HepG2 (cell line): Measurements from ENCODE around the gene ZNF230. TPM values are rescaled to one million over a fixed set of nuclear protein-coding genes. Genes with fewer than 3 reads are reported as not detected.
A peak's percentile ranks its signal among the peaks of the same experiment; 100 is the strongest.

Source experiments
- ATAC-seq: fragments of 200-7000 bp; cut with Tn5 transposase; 3 replicates; pipeline ENCODE4 v1.9.1; 2020; ENCODE audit warnings: mild to moderate bottlenecking, moderate library complexity
- BruUV-seq: library from RNA; stranded (reverse); fragments of 400-500 nt; replicated peaks from 2 replicates; lab custom pipeline; 2021; lab: Mats Ljungman, UMichigan
- CTCF ChIA-PET: fragments of 300-600 bp; formaldehyde crosslinking; extraction: SDS; loops from one replicate; lab custom pipeline; 2021; ENCODE audit warnings: low total read pairs, inconsistent platforms, low intra/inter-chr PET ratio; lab: Yijun Ruan, JAX
- POLR2A ChIA-PET: fragments of 350-600 bp; sonication (Branson Sonifier 250); formaldehyde crosslinking; loops from one replicate; lab custom pipeline; 2020; ENCODE audit warnings: antibody characterized with exemption, inconsistent platforms; lab: Yijun Ruan, JAX
- DNase-seq: peaks from one replicate; pipeline ENCODE4 v3.0.0-alpha.2; 2015; ENCODE audit warnings: low spot score
- FAIRE-seq: peaks from 3 replicates; lab custom pipeline; 2011; peaks lifted over from hg19 to GRCh38; lab: Jason Lieb, UNC
- H2AFZ ChIP-seq: one replicate; pipeline ENCODE4 v1.6.1; 2011; ENCODE audit warnings: low read length, inconsistent platforms
- H3K27ac ChIP-seq: fragments of 300-600 bp; 3 replicates; pipeline ENCODE4 v1.8.0; 2011; ENCODE audit warnings: mixed run types, mild to moderate bottlenecking, mixed read lengths, low read length, inconsistent platforms; ENCODE audit not compliant: insufficient read depth; ENCODE audit errors: extremely low read length
- H3K27me3 ChIP-seq, 2 experiments: fragments of 200-600 bp in 1 of 2; 2 replicates in 1 of 2; 3 replicates in 1 of 2; pipeline versions ENCODE4 v1.6.0 to v1.8.0; 2011; ENCODE audit warnings: low read length in 2 of 2, mild to moderate bottlenecking in 2 of 2, moderate library complexity in 2 of 2, inconsistent platforms in 1 of 2; ENCODE audit not compliant: insufficient read depth in 2 of 2, control insufficient read depth in 1 of 2
- H3K36me3 ChIP-seq, 2 experiments: fragments of 200-600 bp in 1 of 2; replicated peaks in 1 of 2; 2 replicates in 1 of 2; 3 replicates in 1 of 2; pipeline versions ENCODE4 v1.5.1 to v1.8.0; 2011; ENCODE audit warnings: low read length in 2 of 2, inconsistent platforms in 1 of 2; ENCODE audit not compliant: insufficient read depth in 2 of 2, control insufficient read depth in 1 of 2
- H3K4me1 ChIP-seq: 2 replicates; pipeline ENCODE4 v1.5.1; 2012; ENCODE audit warnings: low read length, inconsistent platforms; ENCODE audit not compliant: insufficient read depth
- H3K4me2 ChIP-seq: 2 replicates; pipeline ENCODE4 v1.6.0; 2011; ENCODE audit warnings: low read depth, low read length, inconsistent platforms
- H3K4me3 ChIP-seq, 3 experiments: fragments of 200-600 bp in 1 of 3; sonication (generic), shearing (Covaris generic) in 1 of 3; replicated peaks in 1 of 3; 2 replicates each; pipeline ENCODE4 v1.5.1; 2011 to 2016; ENCODE audit warnings: low read length in 3 of 3, inconsistent platforms in 2 of 3, low read depth in 2 of 3, mild to moderate bottlenecking in 2 of 3, control low read depth in 1 of 3, mixed read lengths in 1 of 3; ENCODE audit not compliant: insufficient read depth in 1 of 3
- H3K79me2 ChIP-seq: one replicate; pipeline ENCODE4 v1.6.1; 2011; ENCODE audit warnings: low read length, inconsistent platforms; ENCODE audit not compliant: insufficient read depth
- H3K9ac ChIP-seq: 2 replicates; pipeline ENCODE4 v1.6.0; 2011; ENCODE audit warnings: mild to moderate bottlenecking, low read depth, low read length, inconsistent platforms; ENCODE audit not compliant: insufficient read depth
- H3K9me3 ChIP-seq: 2 replicates; pipeline ENCODE4 v1.5.1; 2012; ENCODE audit warnings: mild to moderate bottlenecking, low read length
- H4K20me1 ChIP-seq: 2 replicates; pipeline ENCODE4 v1.6.0; 2011; ENCODE audit warnings: inconsistent platforms, mild to moderate bottlenecking, low read length, moderate library complexity; ENCODE audit not compliant: insufficient read depth
- DRAP1 ChIP-seq: IDR thresholded peaks from 2 replicates; pipeline ENCODE4 v1.6.1; 2016; ENCODE audit warnings: missing genetic modification reagents, missing compliant biosample characterization
- FOXA3 ChIP-seq: IDR thresholded peaks from 2 replicates; pipeline ENCODE4 v1.6.1; 2016; ENCODE audit warnings: missing genetic modification reagents, missing compliant biosample characterization
- LCORL ChIP-seq, 2 experiments: fragments of 450-650 bp in 1 of 2; sonication (generic) in 1 of 2; formaldehyde crosslinking in 1 of 2; IDR thresholded peaks; 2 replicates each; pipeline versions ENCODE4 v1.5.0 to v1.6.1; 2017 to 2020; ENCODE audit warnings: antibody characterized with exemption in 1 of 2, missing genetic modification reagents in 1 of 2
- MEF2D ChIP-seq: sonication (generic); formaldehyde crosslinking; IDR thresholded peaks from 2 replicates; pipeline ENCODE4 v1.5.1; 2020; ENCODE audit warnings: mild to moderate bottlenecking, missing genetic modification reagents
- PHB2 ChIP-seq: fragments of 450-650 bp; IDR thresholded peaks from 2 replicates; pipeline ENCODE4 v1.6.1; 2018; ENCODE audit not compliant: partially characterized antibody
- POLR2A ChIP-seq, 2 experiments: IDR thresholded peaks; 2 replicates each; pipeline ENCODE4 v1.6.1; 2011; ENCODE audit warnings: low read depth in 2 of 2, low read length in 2 of 2, mild to moderate bottlenecking in 1 of 2, moderate library complexity in 1 of 2; ENCODE audit not compliant: insufficient read depth in 1 of 2
- POLR2AphosphoS5 ChIP-seq: IDR thresholded peaks from 2 replicates; pipeline ENCODE4 v1.6.1; 2012; ENCODE audit warnings: low read depth, low read length
- RARA ChIP-seq: IDR thresholded peaks from 2 replicates; pipeline ENCODE4 v1.6.1; 2016; ENCODE audit warnings: missing genetic modification reagents, missing compliant biosample characterization
- SNAI1 ChIP-seq: sonication (generic); formaldehyde crosslinking; IDR thresholded peaks from 2 replicates; pipeline ENCODE4 v1.5.0; 2020; ENCODE audit warnings: mild to moderate bottlenecking, missing genetic modification reagents, borderline replicate concordance
- SOX13 ChIP-seq, 3 experiments: fragments of 450-650 bp in 1 of 3; sonication (generic) in 1 of 3; formaldehyde crosslinking in 1 of 3; IDR thresholded peaks in 2 of 3; conservative IDR thresholded peaks in 1 of 3; 2 replicates each; pipeline versions ENCODE4 v1.5.0 to v1.6.1; 2016 to 2020; ENCODE audit warnings: antibody characterized with exemption in 1 of 3, mild to moderate bottlenecking in 1 of 3, missing compliant biosample characterization in 1 of 3, missing genetic modification reagents in 1 of 3, moderate library complexity in 1 of 3
- TAF1 ChIP-seq: sonication (generic); formaldehyde crosslinking; IDR thresholded peaks from 2 replicates; pipeline ENCODE4 v1.4.0; 2020; ENCODE audit warnings: missing genetic modification reagents
- TOPORS ChIP-seq: sonication (generic); formaldehyde crosslinking; IDR thresholded peaks from 2 replicates; pipeline ENCODE4 v1.8.0; 2023; ENCODE audit warnings: mild to moderate bottlenecking, missing genetic modification reagents
- ZBTB37 ChIP-seq: sonication (generic); formaldehyde crosslinking; IDR thresholded peaks from 2 replicates; pipeline ENCODE4 v1.4.0; 2020; ENCODE audit warnings: mild to moderate bottlenecking, missing genetic modification reagents
- ZBTB4 ChIP-seq: sonication (generic); formaldehyde crosslinking; IDR thresholded peaks from 2 replicates; pipeline ENCODE4 v1.4.0; 2020; ENCODE audit warnings: missing genetic modification reagents, mild to moderate bottlenecking, borderline replicate concordance
- ZNF331 ChIP-seq: sonication (generic); formaldehyde crosslinking; IDR thresholded peaks from 2 replicates; pipeline ENCODE4 v1.4.0; 2020; ENCODE audit warnings: missing genetic modification reagents
- ZNF484 ChIP-seq: sonication (generic); formaldehyde crosslinking; IDR thresholded peaks from 2 replicates; pipeline ENCODE4 v1.5.1; 2020; ENCODE audit warnings: mild to moderate bottlenecking, low read depth, missing genetic modification reagents, borderline replicate concordance
- ZNF501 ChIP-seq: sonication (generic); formaldehyde crosslinking; IDR thresholded peaks from 2 replicates; pipeline ENCODE4 v1.5.1; 2020; ENCODE audit warnings: mild to moderate bottlenecking, moderate library complexity, missing genetic modification reagents
- ZNF607 ChIP-seq: sonication (generic); formaldehyde crosslinking; IDR thresholded peaks from 2 replicates; pipeline ENCODE4 v1.5.1; 2020; ENCODE audit warnings: missing genetic modification reagents, mild to moderate bottlenecking, borderline replicate concordance
- ZNF724P ChIP-seq: sonication (generic); formaldehyde crosslinking; IDR thresholded peaks from 2 replicates; pipeline ENCODE4 v1.8.0; 2022; ENCODE audit warnings: missing genetic modification reagents, borderline replicate concordance
- ZSCAN20 ChIP-seq: sonication (generic); formaldehyde crosslinking; IDR thresholded peaks from 2 replicates; pipeline ENCODE4 v1.4.0; 2020; ENCODE audit warnings: missing genetic modification reagents, mild to moderate bottlenecking, borderline replicate concordance
- WGBS: methylation state at CpG from one replicate; pipeline ENCODE4 v1.1.6; 2017; ENCODE audit warnings: low lambda C conversion rate; 5-methylcytosine and 5-hydroxymethylcytosine counted together
- in situ Hi-C: cut with HindIII; loops from 2 replicates; pipeline ENCODE4 v1.10.0; 2017; ENCODE audit warnings: low pct_unique_long_range_greater_than_20kb; ENCODE audit not compliant: extremely low pct_ligation_motif_present
- intact Hi-C: fragments of 100-400 bp; cut with micrococcal nuclease; formaldehyde crosslinking; loops from one replicate; pipeline ENCODE4 v1.10.0; 2022; ENCODE audit not compliant: unreplicated experiment
- polyA plus RNA-seq, 8 experiments: library from polyadenylated mRNA; depleted of rRNA in 3 of 8; stranded (reverse) in 7 of 8; unstranded in 1 of 8; fragments of >200 nt; fragmentation: Illumina TruSeq in 4 of 8; extraction: Trizol in 4 of 8; gene quantifications; 2 replicates each; pipeline versions ENCODE4 v1.2.1 to v1.2.3, GENCODE V29; 2011 to 2016; ENCODE audit warnings: low read depth in 4 of 8, missing spikeins in 1 of 8, mixed read lengths in 1 of 8; ENCODE audit not compliant: insufficient read depth in 1 of 8
- total RNA-seq, 5 experiments: library from RNA; depleted of rRNA; stranded (reverse); fragments of >200 nt; fragmentation: Illumina TruSeq; extraction: Trizol; gene quantifications; 2 replicates each; pipeline ENCODE4 v1.2.3, GENCODE V29; 2016; ENCODE audit warnings: low read depth in 1 of 5

ZNF230 gene
- total and polyA plus RNA-seq, 2 of the 13 experiments (the other 11 are each of a cell fraction or from before 2014, with no cell fraction given): 2.4 to 5.5 TPM

GRCh38 chr19:44024900-44025216 is 22.1 kb downstream of the ZNF230 start:
- peak overlapping the region; percentile 88 to 97 (median 91) for H3K4me3 ChIP-seq
- FAIRE-seq (no peak), DNase-seq (no peak), ATAC-seq (no peak)
- intact Hi-C loops: loop anchor here (2.0 kb wide), 1 partner anchor 74 kb away; the partner anchor contains the start of gene ZNF221
- no peak overlapping the region for H3K27ac ChIP-seq
- H3K4me1 ChIP-seq: peaks cover 16% of the 10 kb centered on the region; the same call in 1 of the 2 replicates
- no peaks in the 10 kb centered on the region; a peak in 1 of 5 replicates for H3K27me3 ChIP-seq
- no peaks in the 10 kb centered on the region for H3K9me3 ChIP-seq
- peaks cover 4% of the 10 kb centered on the region for H3K79me2 ChIP-seq
- peak overlapping the region; percentile 75 for H3K9ac ChIP-seq
- 41% methylated on average over 4 of the region's 4 CpGs for WGBS
- in situ Hi-C loops: no loop called here
- ChIA-PET CTCF (no interaction called here), POLR2A (interaction anchor here (0.7 to 1.6 kb wide), 3 partner anchors 20 to 117 kb away, joined by 3 to 5 read pairs (median 3); partner anchors contain the start of gene ZNF45)
- BruUV-seq: no TSS peak
- H3K4me2 ChIP-seq: peak overlapping the region; percentile 85
- H3K36me3 ChIP-seq: peaks cover 3 to 16% of the 10 kb centered on the region in 2 experiments; a peak in 3 of 5 replicates
- H4K20me1 ChIP-seq: no peaks in the 10 kb centered on the region
- H2AFZ ChIP-seq: peak overlapping the region; percentile 98
- TF ChIP-seq POLR2A (IDR thresholded peaks at IDR 0.05; ENCODE audit: insufficient read depth in 1 of 2, low read depth in 2 of 2, low read length in 2 of 2): 0 out of 4 replicates have a peak, but pooled peaks of 1 of the 2 experiments have one; percentile 23
- no peak for TF ChIP-seq ZNF484 (CRISPR knock-in tag)
- no peak; the same call in 1 of the 2 replicates for TF ChIP-seq FOXA3
- TF ChIP-seq ZBTB37 (CRISPR knock-in tag): 0 out of 2 replicates have a peak, but pooled peaks have one; percentile 34
- TF ChIP-seq PHB2: no peak
- 0 out of 2 replicates have a peak, but pooled peaks have one; percentile 11 for TF ChIP-seq ZNF331
- no peak for TF ChIP-seq ZSCAN20 (CRISPR knock-in tag)
- peak; percentile 49 for TF ChIP-seq ZNF501 (CRISPR knock-in tag)
- no peak for TF ChIP-seq SOX13 (IDR thresholded peaks at IDR 0.05)
- 0 out of 4 replicates have a peak, but pooled peaks of 1 of the 2 experiments have one; percentile 5 for TF ChIP-seq SOX13 (CRISPR knock-in tag; conservative IDR thresholded peaks at IDR 0.05 in 1 of 2, IDR thresholded peaks at IDR 0.05 in 1 of 2)
- TF ChIP-seq ZNF607 (CRISPR knock-in tag): 0 out of 2 replicates have a peak, but pooled peaks have one; percentile 13
- no peak for TF ChIP-seq LCORL (IDR thresholded peaks at IDR 0.05)
- TF ChIP-seq LCORL (CRISPR knock-in tag; IDR thresholded peaks at IDR 0.05): 0 out of 2 replicates have a peak, but pooled peaks have one; percentile 50
- no peak for TF ChIP-seq TOPORS
- TF ChIP-seq ZBTB4 (CRISPR knock-in tag): no peak
- TF ChIP-seq RARA (CRISPR knock-in tag): 0 out of 2 replicates have a peak, but pooled peaks have one; percentile 7
- 0 out of 2 replicates have a peak, but pooled peaks have one; percentile 57 for TF ChIP-seq SNAI1
- TF ChIP-seq DRAP1 (CRISPR knock-in tag): peak; percentile 65; the same call in 1 of the 2 replicates
- 0 out of 2 replicates have a peak, but pooled peaks have one; percentile 30 for TF ChIP-seq TAF1 (CRISPR knock-in tag)
- TF ChIP-seq ZNF724P: no peak
- 0 out of 2 replicates have a peak, but pooled peaks have one; percentile 35 for TF ChIP-seq MEF2D (CRISPR knock-in tag)
- TF ChIP-seq POLR2AphosphoS5: peak; percentile 64; the same call in 1 of the 2 replicates
